Peyer's patch (tissue), 4 donors: Measurements from ENCODE around the gene NPFFR1.
"Not testable (repeated sequence)": the region's sequence is repeated elsewhere in the genome, so short reads cannot be mapped to it uniquely, and the experiment has no call there.

Experiments used
- POLR2A ChIP-seq, 2 donors: fragments of 450-650 bp; IDR thresholded peaks; one replicate each; pipeline ENCODE4 v1.5.1; 2017; ENCODE audit warnings: antibody characterized with exemption in 2 of 2, mild to moderate bottlenecking in 2 of 2, moderate library complexity in 2 of 2
- TF ChIP-seq, protein P1 (sequence below), 6 experiments: fragments of 450-650 bp in 4 of 6; fragments of 200-600 bp in 2 of 6; sonication (generic) in 1 of 6; IDR thresholded peaks; one replicate each; pipeline ENCODE4 v1.5.1; 2017 to 2019; ENCODE audit warnings: antibody characterized with exemption in 6 of 6, mild to moderate bottlenecking in 3 of 6, moderate library complexity in 1 of 6

DNA sequence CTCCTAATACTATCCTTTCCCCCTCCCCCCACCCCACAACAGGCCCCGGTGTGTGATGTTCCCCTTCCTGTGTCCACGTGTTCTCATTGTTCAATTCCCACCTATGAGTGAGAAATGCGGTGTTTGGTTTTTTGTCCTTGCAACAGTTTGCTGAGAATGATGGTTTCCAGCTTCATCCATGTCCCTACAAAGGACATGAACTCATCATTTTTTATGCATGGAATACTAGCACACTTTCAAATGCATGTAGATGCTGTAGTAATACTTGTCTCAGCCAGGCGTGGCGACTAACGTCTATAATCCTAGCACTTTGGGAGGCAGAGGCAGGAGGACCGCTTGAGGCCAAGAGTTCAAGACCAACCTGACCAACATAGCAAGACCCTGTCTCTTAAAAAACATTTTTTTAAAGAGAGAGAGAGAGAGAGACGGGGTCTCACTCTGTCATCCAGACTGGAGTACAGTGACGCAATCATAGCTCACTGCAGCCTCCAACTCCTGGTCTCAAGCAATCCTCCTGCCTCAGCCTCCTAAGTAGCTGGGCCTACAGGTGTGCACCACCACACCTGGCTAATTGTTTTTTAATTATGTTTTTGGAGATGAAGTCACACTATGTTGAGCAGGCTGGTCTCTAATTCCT, 60.9 kb downstream of the NPFFR1 start:
- TF ChIP-seq, protein P1, sequence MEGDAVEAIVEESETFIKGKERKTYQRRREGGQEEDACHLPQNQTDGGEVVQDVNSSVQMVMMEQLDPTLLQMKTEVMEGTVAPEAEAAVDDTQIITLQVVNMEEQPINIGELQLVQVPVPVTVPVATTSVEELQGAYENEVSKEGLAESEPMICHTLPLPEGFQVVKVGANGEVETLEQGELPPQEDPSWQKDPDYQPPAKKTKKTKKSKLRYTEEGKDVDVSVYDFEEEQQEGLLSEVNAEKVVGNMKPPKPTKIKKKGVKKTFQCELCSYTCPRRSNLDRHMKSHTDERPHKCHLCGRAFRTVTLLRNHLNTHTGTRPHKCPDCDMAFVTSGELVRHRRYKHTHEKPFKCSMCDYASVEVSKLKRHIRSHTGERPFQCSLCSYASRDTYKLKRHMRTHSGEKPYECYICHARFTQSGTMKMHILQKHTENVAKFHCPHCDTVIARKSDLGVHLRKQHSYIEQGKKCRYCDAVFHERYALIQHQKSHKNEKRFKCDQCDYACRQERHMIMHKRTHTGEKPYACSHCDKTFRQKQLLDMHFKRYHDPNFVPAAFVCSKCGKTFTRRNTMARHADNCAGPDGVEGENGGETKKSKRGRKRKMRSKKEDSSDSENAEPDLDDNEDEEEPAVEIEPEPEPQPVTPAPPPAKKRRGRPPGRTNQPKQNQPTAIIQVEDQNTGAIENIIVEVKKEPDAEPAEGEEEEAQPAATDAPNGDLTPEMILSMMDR (IDR thresholded peaks at IDR 0.05) = not testable (repeated sequence)
- not testable (repeated sequence) for TF ChIP-seq POLR2A (IDR thresholded peaks at IDR 0.05)
